Stimulated activated CD4-positive, alpha-beta T cell treated with anti-CD3 and anti-CD28 coated beads, Interleukin-1b, Interleukin-23, amount 100 ng/mL, for 1 hour (primary cell): ENCODE data around the gene ZNF219.
A peak's percentile ranks its signal among the peaks of the same experiment; 100 is the strongest.

Source experiments
- DNase-seq, 2 donors: peaks; one replicate each; pipeline ENCODE4 v3.0.0-alpha.2; 2020; ENCODE audit warnings: low read depth in 2 of 2

ZNF219 gene

DNA sequence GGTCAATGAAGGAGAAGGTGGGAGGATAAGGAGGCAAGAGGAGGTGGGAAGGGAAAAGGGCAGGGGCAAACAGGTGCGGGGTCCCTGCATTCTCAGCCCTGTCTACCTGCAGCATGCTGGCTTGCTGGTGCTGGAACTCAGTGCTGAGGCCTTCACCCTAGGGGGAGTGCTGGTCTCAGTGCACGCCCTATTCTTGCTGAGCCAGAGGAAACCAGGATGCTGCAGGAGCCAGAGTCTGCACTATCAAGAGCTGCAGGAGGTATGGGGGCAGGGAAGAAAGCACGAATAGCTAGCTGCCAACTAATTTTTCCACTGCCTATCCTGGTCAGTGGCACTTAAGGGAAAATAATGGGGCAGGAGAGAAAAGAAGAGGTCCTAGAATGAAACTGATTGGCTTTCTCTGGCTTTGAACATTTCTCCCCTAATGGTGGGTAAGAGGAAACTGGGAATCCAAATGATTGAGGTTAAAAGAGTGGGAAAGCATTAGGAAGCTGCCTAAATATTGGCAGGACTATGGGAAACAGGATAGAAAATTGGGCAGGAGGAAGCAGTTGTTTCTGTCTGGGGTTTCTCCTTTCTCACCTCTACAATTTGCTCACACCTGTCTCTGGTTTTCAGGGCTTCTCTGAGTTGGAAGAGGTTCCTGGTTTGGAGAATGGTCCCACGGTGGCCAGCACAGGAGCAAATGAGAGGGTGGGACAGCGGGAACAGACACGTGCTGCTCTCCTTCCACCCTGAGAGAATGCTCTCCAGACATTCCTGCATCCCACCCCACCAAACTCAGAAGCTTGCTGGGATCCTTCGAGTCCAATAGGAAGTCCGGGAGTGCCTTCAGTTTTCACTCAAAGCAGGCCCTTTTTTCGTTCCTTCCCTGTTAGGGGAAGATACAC, 4.3 kb upstream of the ZNF219 start:
- no peak for DNase-seq

DNA sequence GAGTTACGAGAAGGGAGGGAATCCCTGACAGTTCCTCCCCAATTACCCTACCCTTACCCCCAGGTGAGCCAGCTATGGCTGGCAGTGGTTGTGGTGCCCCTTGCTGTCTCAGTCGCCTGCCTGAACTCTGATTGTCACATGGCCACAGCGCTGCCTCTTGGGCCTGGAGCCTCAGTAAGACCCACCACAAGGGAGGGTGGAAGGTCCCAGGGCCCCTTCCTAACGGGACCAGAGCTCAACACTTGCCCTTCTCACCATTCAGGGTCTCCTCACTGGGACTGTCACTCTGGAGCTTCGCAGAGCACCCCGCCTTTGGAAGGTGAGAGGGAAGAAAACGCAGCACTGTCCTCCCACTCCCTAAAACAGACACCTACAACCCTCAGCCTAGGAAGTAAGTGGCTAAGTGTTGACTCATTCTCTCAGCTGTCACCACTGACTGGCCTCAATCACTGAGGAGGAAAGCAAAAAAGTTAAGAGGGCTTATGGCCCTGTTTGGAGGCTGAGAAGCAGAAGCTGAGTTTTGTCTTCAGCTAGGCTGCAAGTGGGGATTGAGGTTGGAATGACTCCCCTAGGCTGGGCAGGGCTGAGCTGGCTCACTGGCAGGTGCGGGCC, 3.5 kb upstream of the ZNF219 start:
- no peak for DNase-seq

DNA sequence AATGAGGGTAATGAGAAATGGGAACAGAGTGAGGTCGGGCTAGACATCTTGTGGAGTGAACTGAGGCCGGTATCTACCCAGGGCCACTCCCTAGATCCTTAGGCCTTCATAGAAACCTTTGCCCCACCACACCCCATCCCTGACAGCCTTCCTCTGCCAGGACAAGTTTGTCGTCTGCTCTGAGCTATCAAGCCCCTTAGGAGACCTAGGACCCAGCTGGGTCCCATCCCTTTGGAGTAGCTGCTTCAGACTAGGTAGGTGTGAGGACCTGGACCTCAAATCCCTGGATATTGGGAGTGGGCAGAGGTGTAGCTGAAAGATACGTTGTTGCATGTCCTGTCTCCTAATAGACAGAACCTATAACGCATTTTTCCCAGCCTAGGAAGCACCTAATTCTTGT, 2.5 kb upstream of the ZNF219 start, which contains the start of gene TMEM253:
TMEM253 (plus strand) TSS at position 136 of the 400 bp plus-strand sequence. CDS start 278 bp downstream, outside the sequence.
- no peak for DNase-seq

DNA sequence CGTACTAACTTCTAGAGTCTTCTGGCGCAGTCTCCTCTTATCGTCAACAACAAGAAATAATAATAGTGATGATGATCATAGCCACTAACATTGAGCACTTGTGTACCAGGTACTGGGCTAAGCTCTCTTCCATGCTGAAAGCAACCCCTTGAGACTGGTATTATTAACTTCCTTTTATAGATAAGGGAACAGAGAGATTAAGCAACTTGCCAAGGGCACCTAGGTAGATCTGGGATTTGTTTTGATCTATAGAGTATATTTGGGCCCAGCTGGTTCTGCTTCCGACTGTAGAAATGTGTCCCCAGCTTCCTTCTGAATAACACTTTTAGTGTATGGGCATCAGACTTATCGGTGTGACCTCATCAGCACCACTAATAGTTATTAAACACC, 1.1 kb upstream of the ZNF219 start:
- no peak for DNase-seq

DNA sequence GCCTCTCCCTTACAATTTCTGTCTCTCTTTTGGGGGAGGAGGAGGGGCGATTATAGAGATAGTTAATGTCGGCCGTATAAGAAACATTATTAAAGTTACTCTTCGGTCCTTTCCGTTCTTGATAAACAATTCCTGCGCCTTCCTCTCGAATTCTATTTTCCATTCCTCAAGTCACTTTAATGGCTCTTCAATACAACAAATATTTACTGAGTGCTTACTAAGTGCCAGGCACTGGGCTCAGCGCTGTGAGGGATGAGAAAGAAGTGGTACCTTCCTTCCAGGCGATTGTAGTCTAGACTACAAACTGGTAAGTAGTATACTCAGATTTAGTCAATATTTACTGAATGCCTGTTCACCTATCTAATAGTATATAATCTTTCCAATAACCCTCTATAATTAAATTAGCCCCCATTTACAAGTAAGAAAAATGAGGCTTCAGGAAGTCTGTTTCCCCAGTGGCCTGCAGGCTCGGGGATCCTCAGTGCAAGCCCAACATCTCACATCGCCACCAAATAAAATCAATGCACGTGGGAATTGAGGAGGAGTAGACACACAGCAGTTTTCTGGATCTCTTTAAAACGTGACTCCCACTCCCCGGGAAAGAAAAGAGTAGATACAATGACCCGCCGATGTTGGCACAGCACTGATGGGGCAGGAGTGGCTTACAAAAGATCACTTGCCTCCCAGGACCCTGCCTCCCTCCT, 589 bp upstream of the ZNF219 start:
- DNase-seq = no peak

DNA sequence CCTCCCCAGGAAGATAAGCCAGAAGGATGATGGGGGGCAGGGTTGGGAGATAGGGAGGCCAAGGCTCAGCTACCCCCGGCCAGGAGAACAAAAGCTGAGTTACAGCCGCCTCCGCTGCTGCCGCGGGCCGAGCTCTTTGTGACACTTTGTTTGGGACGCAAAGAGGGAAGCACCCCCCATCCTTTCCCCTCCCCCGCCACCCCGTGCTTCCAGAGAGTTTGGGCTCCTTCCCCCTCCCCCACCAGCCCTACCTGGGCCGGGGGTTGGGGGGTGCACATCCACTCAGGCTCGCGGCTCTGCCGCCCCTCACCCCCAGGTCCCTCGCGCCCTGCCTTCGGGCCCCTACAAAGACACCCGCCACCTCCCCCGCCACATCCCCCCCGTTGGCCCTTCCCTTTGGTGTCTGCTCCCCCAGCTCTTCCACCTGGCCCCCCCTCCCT, 799 bp downstream of the ZNF219 start:
- no peak for DNase-seq

DNA sequence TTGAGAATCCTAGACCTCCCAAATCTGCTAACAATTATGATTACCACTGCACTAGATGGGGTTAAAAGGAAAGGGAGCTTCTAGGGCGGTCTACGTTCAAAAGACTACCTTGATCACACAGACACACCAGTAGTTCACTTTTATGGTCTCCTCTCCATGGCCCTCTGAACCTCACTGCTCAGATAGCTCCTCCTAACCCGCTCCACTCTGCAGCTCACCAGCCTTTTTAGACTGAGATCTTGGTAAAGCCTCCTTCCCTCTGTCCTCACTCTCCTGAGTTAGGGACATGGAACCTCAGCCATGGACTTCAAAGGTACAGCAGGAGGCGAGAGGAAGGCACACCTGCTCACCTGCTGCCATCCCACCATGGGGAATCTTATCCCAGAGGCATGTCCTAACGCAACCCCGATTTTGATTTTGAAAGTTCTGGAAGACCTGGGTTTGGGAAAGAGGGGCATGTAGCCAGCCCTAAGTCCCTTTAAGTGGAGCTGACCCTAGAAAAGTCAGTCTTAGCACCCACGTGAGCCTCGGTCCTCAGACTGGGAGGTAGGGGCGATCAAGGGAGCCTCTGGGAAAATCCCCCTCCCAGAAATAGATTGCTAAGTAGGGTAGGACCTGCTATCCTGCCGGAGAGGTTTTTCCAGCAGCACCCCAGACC, 1.3 kb downstream of the ZNF219 start:
- no peak for DNase-seq

DNA sequence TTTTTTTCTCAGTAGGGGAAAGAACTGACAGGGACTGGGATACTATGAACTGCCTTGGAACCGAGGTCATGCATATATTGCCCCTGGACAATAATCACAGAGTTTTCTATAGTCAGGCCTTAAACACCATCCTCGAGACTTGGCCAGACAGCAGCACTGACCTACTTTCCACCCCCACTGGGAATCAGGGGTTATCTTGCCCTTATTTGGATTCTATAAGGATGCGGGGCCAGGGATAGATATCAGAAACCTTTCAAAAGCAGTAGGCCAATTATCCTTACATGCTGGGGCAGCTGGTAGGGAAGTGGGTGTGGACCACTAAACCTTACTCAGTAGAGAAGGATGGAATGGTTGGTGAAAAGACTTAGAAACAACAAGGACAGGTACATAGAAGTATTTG, 2.0 kb downstream of the ZNF219 start:
- DNase-seq = no peak

DNA sequence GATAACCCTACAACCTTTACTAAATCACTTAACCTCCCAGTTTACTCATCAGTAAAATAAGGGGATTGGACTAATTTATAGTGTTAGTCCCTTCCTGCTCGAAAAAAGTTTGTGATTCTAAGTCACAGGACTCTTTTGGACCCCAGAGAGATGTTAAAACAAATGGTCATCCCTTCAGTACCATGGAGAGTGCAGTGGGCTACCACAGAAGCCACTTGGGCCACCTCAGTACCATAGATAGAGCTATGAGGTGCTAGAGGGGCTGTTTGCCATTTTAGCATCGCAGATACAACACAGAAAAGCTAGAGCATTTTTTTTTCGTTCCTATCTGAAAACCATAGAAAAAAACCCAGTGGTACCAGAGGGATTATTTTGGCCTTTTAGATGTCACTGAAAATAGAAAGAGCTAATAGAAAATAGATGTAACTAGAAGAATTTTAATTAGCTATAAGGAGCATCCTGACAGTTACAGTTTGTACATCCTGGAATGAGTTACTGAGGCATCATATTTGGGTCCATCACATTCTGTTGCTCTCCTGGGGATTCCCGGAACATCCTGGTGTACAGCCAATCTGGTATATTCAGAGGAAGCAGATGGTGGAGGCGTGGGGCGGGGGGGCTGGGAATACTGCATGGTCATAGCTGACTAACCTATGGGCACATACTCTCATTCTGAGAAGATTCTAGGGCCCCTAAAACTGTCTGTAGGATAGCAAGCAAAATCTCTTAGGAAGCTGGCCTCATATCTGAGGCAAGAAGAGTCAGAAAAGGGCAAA, 2.8 kb downstream of the ZNF219 start:
- DNase-seq = no peak

DNA sequence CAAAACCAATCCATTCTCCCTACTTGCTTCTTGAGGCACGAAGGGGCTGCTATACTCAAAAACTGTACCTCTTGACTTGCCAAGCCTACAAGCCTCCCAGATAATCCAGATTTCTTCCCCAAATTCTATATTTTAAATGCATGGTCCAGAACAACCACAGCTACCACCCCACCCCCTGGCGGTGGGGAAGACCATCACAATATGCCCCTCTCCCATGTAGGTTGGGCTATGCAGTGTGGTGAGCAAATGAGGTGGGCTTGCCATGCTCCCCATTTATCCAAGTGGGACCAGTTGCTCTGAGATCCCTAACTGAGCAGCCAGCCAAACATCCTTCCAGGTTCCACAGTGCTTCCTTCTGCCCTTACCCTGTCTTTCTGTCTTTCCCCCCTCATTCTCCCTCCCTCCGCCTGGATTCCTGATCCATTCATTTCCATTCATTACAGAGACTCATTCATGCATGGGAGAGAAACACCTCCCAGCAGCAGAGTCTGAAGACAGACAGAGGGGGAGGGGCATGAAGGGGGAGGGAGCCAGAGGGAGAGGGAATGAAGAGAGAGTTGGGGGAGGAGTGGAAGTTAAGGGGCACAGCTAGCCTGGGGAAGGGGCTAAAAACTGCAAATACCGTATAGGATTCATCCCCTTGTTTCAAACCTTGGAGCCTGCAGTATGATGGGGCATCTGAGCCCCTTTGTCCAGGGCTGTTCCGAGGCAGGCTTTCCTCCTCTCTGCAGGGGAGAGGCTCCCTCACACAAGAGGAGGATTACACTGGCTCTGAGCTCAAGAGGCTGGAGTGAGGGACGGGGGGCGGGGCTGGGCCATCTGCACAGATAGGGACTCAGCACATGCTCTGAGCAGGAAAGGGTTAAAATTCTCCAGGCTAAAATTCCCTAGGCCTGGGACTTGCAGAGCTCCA, 4.4 kb downstream of the ZNF219 start:
- no peak for DNase-seq

DNA sequence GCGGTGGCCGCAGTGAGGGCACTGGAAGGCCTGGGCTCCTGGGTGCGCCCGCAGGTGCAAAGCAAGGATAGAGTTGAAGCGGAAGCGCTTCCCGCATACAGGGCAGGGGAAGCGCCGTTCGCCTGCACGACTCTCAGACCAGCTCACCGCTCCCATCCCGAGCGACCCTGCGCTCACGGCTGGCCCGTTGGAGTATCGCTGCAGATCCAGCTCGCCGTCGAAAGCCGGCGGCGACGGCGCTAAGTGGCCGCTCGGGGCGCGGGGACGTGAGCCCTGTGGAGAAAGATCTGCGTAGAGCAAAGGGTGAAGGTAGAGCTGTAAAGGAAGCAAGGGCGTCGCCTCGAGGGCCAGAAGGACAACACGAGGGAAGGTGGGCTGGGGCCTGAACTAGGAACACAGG, 5.4 kb downstream of the ZNF219 start:
- no peak for DNase-seq

DNA sequence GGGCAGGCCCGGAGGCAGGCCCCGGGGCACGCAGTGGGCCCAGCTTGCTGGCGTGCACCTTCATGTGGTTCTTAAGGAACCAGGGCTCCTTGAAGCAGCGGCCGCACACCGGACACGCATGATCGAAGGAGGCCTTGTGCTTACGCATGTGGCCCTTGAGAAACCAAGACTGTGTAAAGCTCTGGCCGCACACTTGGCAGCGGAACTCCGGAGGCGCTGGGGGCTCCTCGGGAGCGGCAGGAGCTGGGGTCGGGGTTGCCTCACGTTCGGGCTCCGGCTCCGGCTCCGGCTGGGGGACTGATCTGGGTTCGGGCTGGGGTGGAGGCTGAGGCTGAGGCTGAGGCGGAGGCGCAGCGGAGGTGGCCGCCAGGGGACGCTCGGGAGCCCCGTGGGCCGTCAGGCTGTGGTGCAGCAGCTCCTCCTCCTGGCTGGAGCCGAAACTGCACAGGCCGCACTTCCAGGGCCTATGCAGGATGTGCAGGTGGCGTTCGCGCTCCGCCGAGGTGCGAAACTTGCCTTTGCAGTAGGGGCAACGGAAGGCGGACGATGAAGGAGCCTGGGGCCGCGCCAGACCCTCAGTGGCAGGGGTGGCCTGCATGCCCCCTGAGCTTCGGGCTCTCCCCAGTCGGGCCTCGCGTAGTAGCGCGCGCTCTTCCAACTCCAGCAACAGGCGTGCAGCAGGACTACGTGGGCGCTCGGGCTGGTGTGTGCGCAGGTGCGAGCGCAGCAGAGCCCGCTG, 6.0 kb downstream of the ZNF219 start:
- DNase-seq = peak; percentile 82 to 95

DNA sequence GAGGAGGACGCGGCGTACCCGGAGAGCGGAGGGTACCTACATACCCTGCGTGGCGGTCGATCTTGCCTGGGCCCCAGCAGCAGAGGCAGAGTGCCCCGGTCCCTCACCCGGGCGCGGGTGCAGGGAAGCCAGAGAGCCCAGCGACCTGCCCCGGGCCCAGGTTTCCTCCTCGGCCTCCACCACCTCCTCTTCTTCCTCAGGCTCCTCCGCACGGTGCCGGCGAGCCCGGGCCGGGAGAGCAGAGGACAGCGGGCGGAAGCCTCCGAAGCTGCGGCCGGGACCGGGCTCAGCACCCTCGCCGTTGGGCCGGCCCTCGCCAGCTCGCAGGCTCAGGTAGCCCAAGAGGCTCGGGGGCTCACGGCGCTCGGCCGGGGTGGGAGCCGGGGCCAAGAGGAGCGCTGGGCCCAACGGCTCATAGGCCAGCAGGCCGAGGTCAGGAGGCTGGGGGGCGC, 6.6 kb downstream of the ZNF219 start:
- no peak for DNase-seq

DNA sequence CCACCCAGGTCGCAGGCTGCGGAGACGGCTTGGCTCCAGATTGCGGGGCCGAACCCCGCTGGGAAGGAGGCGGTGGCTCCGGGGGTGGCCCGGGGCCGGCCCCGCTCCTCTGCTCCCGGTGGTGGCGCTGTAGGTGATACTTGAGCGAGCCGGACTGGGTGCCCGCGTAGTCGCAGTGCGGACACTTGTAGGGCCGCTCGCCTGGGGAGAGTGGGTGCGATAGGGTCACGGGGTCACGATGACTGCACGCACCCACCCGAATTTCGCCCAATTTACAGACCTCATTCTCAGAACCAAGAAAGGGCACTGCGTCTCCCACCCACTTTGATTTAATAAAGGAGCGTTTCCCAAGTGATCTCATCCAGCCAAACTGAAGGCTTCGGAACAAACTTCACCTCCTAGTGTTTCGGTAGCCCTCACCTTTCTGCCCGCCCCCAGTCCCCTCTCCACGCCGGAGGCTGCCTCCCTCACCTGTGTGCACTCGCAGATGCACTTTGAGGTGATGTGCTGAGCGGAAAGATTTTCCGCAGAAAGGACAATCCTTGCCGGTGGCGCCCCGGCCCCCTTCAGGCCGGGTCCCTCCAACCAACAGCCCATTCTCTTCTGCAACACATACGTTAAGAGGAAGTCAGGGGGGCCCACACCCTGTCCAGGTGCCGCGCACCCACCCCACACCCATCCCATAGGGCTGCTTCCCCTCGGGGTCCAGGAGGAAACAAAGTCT, 7.4 kb downstream of the ZNF219 start:
- DNase-seq = no peak

DNA sequence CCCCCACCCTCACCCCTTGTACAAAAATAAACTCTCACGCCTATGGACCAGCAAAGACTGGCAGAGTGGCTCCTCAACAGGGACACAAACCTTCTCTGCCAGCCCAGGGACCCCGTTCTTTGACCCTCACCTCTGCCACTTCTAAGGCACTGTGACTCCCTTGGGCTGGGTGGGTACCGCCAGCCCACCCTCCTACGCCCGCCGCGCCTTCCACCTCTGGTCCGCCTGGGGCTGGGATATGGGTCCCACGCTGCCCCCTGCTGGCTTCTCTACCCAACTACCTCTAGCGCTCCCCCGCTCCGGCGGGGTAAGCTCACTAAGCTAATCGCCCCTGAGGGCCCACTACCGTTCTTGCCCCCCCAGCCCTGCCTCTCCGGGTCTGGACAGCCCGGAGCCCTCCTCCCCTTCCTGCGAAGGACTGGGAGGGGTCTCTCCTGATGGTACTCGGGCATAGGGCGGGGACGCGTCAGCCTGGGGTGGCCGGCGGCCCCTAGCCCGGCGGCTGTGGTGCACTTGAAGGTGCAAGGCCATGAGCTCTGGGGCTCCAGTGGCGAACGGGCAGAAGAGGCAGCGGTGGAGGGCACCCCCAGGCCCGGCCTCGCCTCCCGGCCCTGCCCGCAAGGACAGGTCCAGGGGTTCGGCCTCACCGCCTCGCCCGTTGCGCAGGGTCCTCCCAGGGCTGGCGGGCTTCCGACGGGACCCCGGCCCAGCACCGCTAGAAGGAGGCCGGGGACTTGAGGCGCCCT, 8.1 kb downstream of the ZNF219 start:
- no peak for DNase-seq

DNA sequence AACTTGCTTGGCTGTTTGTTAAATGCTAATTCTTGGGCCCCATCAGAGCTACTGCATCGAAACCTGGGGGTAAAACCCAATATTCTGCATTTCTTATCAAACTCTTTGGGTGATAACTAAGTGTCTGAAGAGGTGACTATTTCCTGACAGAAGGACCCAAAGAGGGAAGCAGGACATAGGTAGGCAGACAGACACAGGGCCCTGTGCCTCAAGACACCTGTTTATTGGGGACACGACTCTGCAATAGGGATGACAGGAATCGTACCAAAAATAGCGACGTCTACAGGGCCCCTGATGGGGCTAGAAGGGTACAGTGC, 8.6 kb downstream of the ZNF219 start:
- no peak for DNase-seq

DNA sequence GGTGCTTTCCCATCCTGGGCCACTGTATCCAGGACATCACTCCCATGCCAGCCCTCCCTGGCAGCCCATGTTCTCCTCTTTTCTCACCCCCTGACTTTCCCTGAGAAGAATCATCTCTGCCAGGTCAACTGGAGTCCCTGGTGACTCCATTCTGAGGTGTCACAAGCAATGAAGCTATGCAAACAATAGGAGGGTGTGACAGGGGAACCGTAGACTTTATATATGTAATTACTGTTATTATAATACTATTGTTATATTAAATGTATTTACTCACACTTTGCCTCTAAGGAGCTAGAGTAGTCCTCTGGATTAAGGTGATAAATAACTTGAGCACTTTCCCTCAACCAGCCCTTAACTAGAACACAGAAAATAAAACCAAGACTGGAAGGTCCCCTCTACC, 9.2 kb downstream of the ZNF219 start:
- no peak for DNase-seq

DNA sequence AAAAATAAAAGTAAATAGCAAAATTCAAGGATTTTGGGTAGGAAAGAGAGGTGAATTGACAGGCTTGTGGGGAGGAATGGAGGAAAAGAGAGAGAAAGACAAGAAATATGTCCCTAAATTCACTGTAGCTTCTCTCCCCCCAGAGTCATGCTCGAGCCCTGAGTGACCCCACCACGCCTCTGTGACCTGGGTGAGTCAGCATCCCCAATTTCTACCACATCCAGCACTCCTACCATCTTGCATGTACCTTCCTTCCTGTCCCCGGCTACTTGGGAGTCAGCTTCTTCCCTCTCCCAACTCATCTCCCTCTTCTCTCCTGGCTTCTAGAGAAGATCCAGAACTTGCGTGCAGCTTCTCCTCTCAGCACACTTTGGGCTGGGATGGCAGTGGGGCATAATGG, 9.8 kb downstream of the ZNF219 start:
- no peak for DNase-seq
